ENCODE measurements around the gene ECEL1. TPM values are rescaled to one million over a fixed set of nuclear protein-coding genes. Genes with fewer than 3 reads are reported as not detected.

The ECEL1 gene
- total and polyA plus RNA-seq, 9 of the 15 experiments (the other 6 are each of a cell fraction or from before 2014, with no cell fraction given) = 0.09 TPM; not detected in 8

GRCh38 chr2:232436381-232437194 is 51.0 kb downstream of the ECEL1 start:
- ATAC-seq (no peak), DNase-seq (ENCODE audit: extremely low read depth in 1 of 4, low spot score in 3 of 4) (no peak), FAIRE-seq (no peak)
- H3K9ac ChIP-seq (ENCODE audit: insufficient read depth in 1 of 2, low read depth in 2 of 2, low read length in 2 of 2) = peak overlapping the region in 1 of 2 experiments; percentile 9; a peak in 1 of 4 replicates
- peaks cover 0 to 10% of the 10 kb centered on the region in 2 experiments; a peak in 2 of 5 replicates for H3K4me1 ChIP-seq (replicated peaks in 1 of 2; ENCODE audit: control insufficient read depth in 2 of 2, insufficient read depth in 2 of 2, low read length in 2 of 2)
- no peak overlapping the region for H3K4me2 ChIP-seq (ENCODE audit: insufficient read depth, low read length)
- no peak overlapping the region for H2AFZ ChIP-seq (ENCODE audit: low read depth, low read length)
- H3K9me1 ChIP-seq (ENCODE audit: control insufficient read depth, insufficient read depth, low read length) = no peaks in the 10 kb centered on the region
- BruUV-seq (replicated peaks) = no TSS peak
- 10% methylated on average over 12 of the region's 15 CpGs for WGBS (ENCODE audit: insufficient coverage, low coverage, missing lambda C conversion rate)
- no peaks in the 10 kb centered on the region for H3K36me3 ChIP-seq (ENCODE audit: control insufficient read depth, insufficient read depth, low read length)
- intact Hi-C loops (cut with micrococcal nuclease) (loop anchor here (10.0 kb wide), 1 partner anchor 292 kb away; no protein-coding TSS in a partner anchor), in situ Hi-C loops (cut with MboI) (loop anchor here (5.0 kb wide), 1 partner anchor 109 kb away; no protein-coding TSS in a partner anchor)
- no peaks in the 10 kb centered on the region for H3K79me2 ChIP-seq (ENCODE audit: control insufficient read depth, insufficient read depth, low read length)
- no peak overlapping the region for H3K27ac ChIP-seq (ENCODE audit: extremely low read depth, low read depth, low read length)
- no peak overlapping the region for H3K4me3 ChIP-seq
- POLR2A ChIA-PET = interaction anchor here (0.9 kb wide), 1 partner anchor 537 kb away, joined by 3 read pairs; no protein-coding TSS in a partner anchor
- H3K9me3 ChIP-seq (replicated peaks; ENCODE audit: control insufficient read depth, insufficient read depth, low read depth, low read length) = no peaks in the 10 kb centered on the region
- TF ChIP-seq FOXA3 (CRISPR knock-in tag; conservative IDR thresholded peaks at IDR 0.05 in 1 of 2, IDR thresholded peaks at IDR 0.05 in 1 of 2) (no peak), CTCF (IDR thresholded peaks at IDR 0.05 in 2 of 3, conservative IDR thresholded peaks at IDR 0.05 in 1 of 3; ENCODE audit: insufficient read depth in 2 of 3, low read depth in 1 of 3, low read length in 3 of 3) (peak in 1 of 3 experiments; percentile 2; a peak in 1 of 6 replicates), SFPQ (IDR thresholded peaks at IDR 0.05; ENCODE audit: low read depth, low read length) (no peak), ZNF512 (tag; IDR thresholded peaks at IDR 0.05) (no peak), ZNF77 (CRISPR knock-in tag; IDR thresholded peaks at IDR 0.05) (no peak)
- CTCF ChIA-PET (ENCODE audit: low intra/inter-chr PET ratio) = no interaction called here
- H3K27me3 ChIP-seq (ENCODE audit: control insufficient read depth in 2 of 2, insufficient read depth in 2 of 2, low read length in 2 of 2) = peaks cover 0 to 42% of the 10 kb centered on the region in 2 experiments; a peak in 3 of 5 replicates
- 0 out of 2 replicates have a peak, but pooled peaks cover 3% of the 10 kb centered on the region for H4K20me1 ChIP-seq (replicated peaks; ENCODE audit: control insufficient read depth, insufficient read depth, low read length)
